Measurements from ENCODE around the gene HNRNPUL2.
A peak's percentile ranks its signal among the peaks of the same experiment; 100 is the strongest.
"Not testable (repeated sequence)": the region's sequence is repeated elsewhere in the genome, so short reads cannot be mapped to it uniquely, and the experiment has no call there.

Gene HNRNPUL2

GRCh38 chr11:62702246-62702645 is 25.0 kb downstream of the HNRNPUL2 start:
- DNase-seq, result no peak

DNA sequence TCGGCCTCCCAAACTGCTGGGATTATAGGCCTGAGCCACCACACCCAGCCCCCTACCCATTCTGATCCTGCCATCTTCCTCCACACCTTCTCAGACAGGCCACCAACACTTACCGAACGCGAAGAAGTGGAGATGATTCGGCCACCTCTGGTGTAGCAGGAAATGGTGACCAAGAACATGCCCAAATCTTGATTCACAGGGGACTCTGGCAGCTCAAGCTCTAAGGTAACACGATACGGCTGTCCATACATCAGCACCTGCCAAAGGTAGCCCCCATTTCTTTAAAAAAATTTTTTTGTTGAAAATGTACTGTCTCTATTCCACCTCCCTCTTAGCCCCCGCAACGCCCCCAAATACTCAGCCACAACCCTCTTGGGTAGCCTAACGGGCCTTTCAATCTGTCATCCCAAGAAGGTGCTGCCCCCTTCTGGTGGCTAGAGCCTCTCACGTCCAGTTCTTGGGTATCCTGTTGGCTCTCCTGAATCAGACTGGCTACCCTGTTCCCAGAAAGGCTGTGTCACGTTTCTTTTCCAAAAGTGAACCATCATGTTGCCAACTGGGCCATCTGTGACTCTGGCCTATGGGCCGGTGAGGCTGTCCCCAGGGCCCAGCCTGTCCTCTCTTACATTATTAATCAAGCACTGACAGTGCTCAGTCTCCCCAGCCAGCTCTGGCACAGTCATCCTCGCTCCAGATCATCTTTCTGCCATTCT is 32.6 kb downstream of the HNRNPUL2 start:
- peak; percentile 84 for DNase-seq

DNA sequence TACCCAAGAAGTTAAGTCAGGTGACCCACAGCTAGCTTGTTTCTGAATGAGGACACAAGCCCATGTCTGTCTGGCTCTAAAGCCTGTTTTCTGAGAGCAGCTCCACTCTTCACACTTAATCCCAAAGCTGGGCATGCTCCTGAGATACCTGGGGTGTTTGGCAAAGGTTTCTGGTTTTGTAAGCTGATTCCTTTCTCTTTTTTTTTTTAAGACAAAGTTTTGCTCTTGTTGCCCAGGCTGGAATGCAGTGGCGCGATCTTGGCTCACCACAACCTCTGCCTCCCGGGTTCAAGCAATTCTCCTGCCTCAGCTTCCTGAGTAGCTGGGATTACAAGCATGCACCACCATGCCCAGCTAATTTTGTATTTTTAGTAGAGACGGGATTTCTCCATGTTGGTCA is 33.6 kb downstream of the HNRNPUL2 start:
- not testable (repeated sequence) for DNase-seq

DNA sequence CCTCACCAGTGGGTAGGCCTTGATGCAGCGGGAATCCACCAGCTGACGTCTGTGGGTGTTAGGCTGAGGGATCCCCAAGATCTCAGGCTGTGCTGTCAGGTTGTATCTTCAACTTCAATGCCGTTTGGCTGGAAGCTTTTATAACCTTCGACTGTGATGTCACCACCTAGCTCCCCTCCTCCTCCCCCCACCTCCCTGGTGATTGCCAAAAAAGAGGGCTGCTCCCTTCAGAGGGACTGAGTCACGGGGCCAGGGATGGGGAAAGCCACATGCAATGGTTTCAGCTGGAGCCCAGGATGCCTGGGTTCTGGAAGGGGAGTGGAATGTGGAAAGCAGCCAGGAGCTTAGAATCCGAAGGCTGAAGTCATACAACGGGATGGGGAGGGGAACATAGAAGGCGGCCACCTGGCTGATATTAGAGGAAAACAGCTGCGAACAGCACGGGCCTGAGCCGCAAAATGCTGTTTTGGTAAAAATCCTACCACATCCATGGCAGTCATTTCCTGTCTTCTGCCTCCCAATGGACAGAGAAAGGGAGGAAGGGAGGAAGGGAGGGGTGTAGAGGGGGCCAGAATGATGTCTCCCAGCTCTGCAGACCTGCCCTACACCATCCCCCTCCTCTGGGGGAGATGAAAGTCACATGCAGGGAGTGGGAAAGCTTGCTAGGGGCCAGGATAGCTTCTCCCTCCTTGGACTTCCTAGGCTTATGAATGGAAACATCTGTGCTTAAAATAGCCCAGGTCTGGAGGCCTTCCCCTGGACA is 37.7 kb downstream of the HNRNPUL2 start, which contains the start of gene LRRN4CL:
LRRN4CL (minus strand) TSS at position 110 of the 763 bp plus-strand sequence. CDS start 1,022 bp downstream, outside the sequence.
- no peak for DNase-seq

DNA sequence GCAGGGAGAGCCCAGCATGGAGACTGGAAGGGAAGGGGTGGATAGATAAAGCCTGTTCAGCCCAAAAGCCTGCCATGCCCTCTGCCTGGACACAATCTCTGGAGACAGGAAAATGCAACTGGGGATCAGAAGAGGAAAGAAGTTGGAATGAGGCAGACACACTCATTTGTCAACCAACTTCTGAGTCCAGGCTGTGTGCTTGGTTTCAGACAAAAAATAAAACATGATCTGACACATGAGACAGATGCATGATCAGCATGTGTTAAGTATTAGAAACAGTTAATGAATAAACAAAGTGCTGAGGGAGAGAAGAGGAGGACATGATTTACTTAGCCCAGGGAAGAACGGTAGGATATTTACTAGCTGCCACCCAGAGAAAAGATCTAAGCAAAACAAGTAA is 38.8 kb downstream of the HNRNPUL2 start:
- DNase-seq, result no peak

DNA sequence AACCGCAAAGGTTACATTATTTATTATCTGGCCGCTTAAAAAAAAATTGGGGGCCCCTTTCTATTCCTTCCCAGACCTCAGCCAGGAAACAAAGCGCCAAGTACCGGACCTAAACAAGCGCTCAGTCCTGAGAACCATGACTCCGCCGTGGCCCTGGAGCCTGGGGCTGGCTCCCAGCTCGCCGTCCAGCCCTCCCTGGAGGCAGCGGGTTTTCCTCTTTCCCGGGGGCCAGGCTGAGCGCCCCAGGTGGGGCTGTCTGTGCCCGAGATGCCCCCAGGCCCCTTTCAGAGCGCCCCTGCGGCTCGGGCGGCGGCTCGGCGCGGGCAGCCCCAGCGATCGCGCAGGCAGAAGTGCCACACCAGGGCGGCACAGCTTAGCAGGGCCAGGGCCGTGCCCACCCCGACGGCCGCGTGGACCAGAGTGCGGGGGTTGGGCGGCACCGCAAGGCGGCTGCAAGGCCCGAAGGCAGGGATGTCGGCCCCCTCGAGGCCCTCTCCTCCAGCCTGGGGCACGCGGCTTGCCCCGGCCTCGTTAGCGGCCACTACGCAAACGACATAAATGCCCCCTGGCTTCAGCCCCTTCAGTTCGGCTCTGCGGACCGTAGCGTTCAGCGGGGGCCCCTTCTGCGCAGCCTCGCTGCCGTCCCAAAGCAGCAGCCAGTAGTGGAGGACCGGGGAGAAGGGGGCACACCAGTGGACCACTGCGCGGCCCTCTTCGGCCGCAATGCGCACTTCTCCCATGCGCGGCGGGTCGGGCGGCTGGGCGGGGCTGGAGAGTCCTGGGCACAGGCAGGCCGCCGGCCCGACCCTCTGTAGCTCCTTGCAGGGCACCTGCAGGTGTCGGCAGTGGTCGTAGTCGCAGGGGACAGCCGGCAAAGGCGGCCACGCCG is 39.5 kb downstream of the HNRNPUL2 start:
- no peak for DNase-seq

- no peak for DNase-seq
Measured at GRCh38 chr11:62682518-62682917, 44.7 kb downstream of the HNRNPUL2 start.

GRCh38 chr11:62680825-62681240 is 46.4 kb downstream of the HNRNPUL2 start:
- DNase-seq, result peak; percentile 66

DNA sequence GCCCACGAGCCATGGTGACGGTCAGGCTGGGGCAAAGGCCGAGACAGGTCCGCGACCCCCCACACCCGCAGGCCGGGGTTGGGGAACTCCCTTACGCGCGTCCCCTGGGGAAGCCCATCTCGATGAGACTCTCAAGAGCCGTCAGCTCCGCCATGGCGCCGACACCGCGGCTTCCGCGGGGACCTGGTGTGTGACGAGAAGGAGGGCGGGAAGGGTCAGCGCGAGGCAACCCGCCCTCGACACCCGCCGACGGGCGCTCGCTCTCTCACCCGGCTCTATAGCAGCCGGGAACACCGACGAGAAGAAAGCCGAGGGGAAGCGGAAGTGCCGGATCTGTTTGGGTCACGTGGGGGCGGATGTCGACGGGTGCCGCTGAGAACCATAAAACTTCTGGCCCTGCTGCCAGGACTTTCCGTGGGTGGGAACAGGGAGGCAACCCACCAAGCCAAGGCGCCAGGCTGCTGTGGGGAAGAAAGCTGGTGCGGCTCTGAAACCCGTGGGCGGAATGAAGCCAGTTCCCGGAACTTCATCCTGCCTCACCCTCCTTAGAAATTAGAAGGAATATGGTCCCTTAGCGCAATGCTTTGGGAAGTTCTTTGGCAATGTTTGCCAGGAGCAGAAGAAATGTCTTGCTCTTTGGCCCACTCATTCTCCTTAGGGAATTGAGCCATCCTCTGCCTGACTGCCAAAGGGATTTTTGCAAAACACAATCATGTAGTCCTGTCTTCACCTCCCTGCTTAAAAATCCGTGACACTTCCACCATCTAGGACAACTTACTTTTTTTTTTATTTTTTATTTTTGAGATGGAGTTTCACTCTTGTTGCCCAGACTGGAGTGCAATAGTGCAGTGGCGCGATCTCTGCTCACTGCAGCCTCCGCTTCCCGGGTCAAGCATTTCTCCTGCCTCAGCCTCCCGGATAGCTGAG is 48.2 kb downstream of the HNRNPUL2 start, which contains the start of gene UBXN1:
UBXN1 (minus strand) TSS at position 304 of the 927 bp plus-strand sequence; CDS start at position 154, 150 bp downstream.
- DNase-seq, result peak; percentile 89

DNA sequence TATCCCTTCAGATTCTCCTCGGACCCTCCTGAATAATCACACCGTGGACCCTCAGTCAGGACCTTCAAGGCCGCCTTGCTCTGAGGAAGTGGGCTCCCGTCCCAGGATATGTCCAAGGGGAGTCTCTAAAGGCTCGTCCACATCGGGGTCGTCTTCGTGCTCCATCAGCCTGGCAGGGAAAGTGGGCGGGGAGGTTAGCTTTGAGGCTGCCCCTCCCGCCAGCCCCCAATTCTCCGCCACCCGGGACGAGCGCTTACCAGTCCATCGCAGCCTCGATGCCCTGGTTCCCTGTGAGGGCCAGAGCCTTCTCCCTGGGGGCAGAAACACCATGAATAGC is 48.9 kb downstream of the HNRNPUL2 start:
- no peak for DNase-seq

DNA sequence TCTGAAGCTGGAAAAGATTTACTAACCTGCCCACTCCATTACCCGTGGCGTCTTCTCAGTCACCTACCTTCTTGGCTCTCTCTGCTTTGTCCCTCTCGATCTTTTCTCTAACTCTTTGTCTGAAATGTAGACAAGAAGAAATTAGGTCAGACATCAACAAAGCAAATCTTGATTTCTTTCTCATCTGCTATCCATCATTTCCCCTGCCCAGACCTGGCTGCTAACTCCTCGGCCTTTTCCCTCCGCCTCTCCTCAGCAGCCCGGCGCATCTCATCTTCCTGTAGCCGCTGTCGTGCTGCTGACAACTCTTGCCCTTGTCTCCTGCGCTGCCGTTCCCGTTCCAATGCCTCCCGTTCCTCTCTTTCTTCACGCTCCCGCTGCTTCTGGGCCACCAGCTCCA is 49.5 kb downstream of the HNRNPUL2 start:
- DNase-seq, result no peak

GRCh38 chr11:62677156-62677555 is 50.1 kb downstream of the HNRNPUL2 start:
- DNase-seq, result no peak

GRCh38 chr11:62676698-62677097 is 50.6 kb downstream of the HNRNPUL2 start:
- DNase-seq, result no peak

DNA sequence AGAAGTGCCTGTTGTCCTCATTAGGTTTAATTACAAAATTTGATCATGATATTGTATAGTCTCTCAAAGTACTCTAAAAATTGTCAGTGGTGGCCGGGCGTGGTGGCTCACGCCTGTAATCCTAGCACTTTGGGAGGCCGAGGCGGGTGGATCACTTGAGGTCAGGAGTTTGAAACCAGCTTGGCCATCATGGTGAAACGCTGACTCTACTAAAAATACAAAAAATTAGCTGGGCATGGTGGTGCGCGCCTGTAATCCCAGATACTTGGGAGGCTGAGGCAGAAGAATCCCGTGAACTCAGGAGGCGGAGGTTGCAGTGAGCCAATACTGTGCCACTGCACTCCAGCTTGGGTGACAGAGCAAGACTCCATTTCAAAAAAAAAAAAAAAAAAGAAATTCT is 51.8 kb downstream of the HNRNPUL2 start:
- DNase-seq, result not testable (repeated sequence)

GRCh38 chr11:62673196-62673525 is 54.1 kb downstream of the HNRNPUL2 start:
- DNase-seq, result no peak

DNA sequence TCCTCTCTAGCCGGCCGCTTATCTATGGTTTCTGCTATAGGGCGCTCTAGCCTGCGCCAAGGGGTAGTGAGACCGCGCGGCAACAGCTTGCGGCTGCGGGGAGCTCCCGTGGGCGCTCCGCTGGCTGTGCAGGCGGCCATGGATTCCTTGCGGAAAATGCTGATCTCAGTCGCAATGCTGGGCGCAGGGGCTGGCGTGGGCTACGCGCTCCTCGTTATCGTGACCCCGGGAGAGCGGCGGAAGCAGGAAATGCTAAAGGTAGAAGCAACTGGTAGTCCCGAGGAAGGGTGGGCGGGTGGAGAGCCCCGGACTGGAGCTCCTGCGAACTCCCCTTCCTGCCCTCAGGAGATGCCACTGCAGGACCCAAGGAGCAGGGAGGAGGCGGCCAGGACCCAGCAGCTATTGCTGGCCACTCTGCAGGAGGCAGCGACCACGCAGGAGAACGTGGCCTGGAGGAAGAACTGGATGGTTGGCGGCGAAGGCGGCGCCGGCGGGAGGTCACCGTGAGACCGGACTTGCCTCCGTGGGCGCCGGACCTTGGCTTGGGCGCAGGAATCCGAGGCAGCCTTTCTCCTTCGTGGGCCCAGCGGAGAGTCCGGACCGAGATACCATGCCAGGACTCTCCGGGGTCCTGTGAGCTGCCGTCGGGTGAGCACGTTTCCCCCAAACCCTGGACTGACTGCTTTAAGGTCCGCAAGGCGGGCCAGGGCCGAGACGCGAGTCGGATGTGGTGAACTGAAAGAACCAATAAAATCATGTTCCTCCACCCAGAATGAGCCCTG is 55.5 kb downstream of the HNRNPUL2 start, which contains the start of the genes LBHD1 and UQCC3:
LBHD1 (minus strand) TSS at position 660 of the 782 bp plus-strand sequence. CDS start 2,236 bp downstream, outside the sequence.
UQCC3 (plus strand) TSS at position 66 of the 782 bp plus-strand sequence; CDS start at position 139, 73 bp downstream.
- peak; percentile 84 for DNase-seq

GRCh38 chr11:62671236-62671607 is 56.0 kb downstream of the HNRNPUL2 start:
- no peak for DNase-seq

- no peak for DNase-seq
Measured at GRCh38 chr11:62669420-62670161, 57.7 kb downstream of the HNRNPUL2 start.

DNA sequence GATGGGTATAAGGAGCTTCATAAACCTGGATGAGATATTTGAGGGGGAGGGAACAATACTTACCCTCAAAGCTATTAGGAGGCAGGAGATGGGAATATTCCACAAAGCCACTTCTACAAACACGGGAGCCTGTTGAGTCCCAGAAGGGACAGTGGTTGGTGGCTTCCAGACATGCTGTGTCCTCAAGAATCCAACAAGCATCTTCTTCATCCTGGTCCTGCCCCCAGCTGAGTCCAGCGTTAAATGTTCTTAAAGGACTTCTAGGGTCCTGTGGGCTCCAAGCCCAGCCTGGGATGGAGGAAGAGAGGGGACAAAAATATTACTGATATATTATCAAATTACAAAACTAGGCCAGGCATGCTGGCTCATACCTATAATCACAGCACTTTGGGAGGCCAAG is 59.8 kb downstream of the HNRNPUL2 start:
- no peak for DNase-seq

GRCh38 chr11:62666259-62666926 is 60.9 kb downstream of the HNRNPUL2 start:
- DNase-seq, result no peak
